Measurements from ENCODE around the gene NHERF1. TPM values are rescaled to one million over a fixed set of nuclear protein-coding genes. Genes with fewer than 3 reads are reported as not detected.

NHERF1 gene
- total RNA-seq, 1 experiment from 2014 or later, result 75.0 TPM

DNA sequence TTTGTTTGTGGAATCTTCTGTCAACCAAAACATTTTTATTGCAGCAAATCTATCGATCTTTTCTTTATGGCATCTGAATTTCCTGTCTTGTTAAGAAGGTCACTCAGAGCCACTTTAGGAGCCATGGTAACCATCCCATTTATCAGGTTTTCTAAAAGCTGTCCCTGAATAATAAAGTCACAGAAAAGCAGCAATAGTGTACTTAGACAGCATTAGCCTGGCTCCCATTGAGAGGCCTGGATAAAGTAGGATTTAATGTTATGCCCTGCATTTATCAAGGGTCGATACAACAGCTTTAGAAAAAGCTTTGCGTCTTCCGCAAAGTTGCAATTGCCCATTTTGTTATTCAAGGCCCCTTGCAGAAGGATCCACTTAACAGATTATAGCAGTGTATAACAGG lies 25.6 kb upstream of the NHERF1 start:
- ATAC-seq, result no peak
- no peak overlapping the region for H3K4me2 ChIP-seq (ENCODE audit: low read length)

DNA sequence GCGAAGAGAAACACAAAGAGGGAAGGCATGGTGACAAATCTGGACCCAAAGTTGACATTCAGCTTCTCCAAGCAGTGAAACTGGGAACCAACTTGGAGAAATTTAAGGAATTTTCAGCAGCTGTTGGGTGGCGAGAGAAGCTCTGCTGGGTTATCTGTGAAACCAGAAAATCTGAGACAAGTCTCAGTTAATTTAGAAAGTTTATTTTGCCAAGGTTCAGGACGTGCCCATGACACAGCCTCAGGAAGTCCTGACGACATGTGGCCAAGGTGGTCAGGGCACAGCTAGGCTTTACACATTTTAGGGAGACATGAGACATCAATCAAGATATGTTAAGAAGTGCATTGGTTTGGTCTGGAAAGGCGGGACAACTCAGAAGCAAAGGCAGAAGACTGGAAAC lies 24.5 kb upstream of the NHERF1 start:
- ChIA-PET CTCF (no interaction called here), POLR2A (ENCODE audit: unreplicated experiment) (no interaction called here)
- no peak for TF ChIP-seq EZH2phosphoT487 (IDR thresholded peaks at IDR 0.05; ENCODE audit: borderline replicate concordance, low read length)
- TF ChIP-seq, protein P1, sequence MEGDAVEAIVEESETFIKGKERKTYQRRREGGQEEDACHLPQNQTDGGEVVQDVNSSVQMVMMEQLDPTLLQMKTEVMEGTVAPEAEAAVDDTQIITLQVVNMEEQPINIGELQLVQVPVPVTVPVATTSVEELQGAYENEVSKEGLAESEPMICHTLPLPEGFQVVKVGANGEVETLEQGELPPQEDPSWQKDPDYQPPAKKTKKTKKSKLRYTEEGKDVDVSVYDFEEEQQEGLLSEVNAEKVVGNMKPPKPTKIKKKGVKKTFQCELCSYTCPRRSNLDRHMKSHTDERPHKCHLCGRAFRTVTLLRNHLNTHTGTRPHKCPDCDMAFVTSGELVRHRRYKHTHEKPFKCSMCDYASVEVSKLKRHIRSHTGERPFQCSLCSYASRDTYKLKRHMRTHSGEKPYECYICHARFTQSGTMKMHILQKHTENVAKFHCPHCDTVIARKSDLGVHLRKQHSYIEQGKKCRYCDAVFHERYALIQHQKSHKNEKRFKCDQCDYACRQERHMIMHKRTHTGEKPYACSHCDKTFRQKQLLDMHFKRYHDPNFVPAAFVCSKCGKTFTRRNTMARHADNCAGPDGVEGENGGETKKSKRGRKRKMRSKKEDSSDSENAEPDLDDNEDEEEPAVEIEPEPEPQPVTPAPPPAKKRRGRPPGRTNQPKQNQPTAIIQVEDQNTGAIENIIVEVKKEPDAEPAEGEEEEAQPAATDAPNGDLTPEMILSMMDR (conservative IDR thresholded peaks at IDR 0.05; ENCODE audit: low read depth, low read length), result no peak
- Histone ChIP-seq H3K36me3 (ENCODE audit: low read depth, low read length) (no peaks in the 10 kb centered on the region), H3F3A (ENCODE audit: low read length, unreplicated experiment) (peaks cover 5% of the 10 kb centered on the region), H3K79me2 (ENCODE audit: low read length) (no peaks in the 10 kb centered on the region), H2AFZ (ENCODE audit: low read length) (no peak overlapping the region), H3K9me2 (replicated peaks; ENCODE audit: low read length) (no peaks in the 10 kb centered on the region), H3K4me1 (ENCODE audit: insufficient read depth, low read length) (no peaks in the 10 kb centered on the region), H4K20me1 (ENCODE audit: low read length) (no peaks in the 10 kb centered on the region), H3K4me2 (ENCODE audit: low read length) (no peak overlapping the region), H3K9ac (ENCODE audit: low read length) (no peak overlapping the region), H3K27ac (ENCODE audit: low read length) (no peak overlapping the region), H3K27me3 (ENCODE audit: low read length) (peaks cover 66% of the 10 kb centered on the region), H3K9me3 (ENCODE audit: low read length) (no peaks in the 10 kb centered on the region), H3K4me3 (ENCODE audit: low read length) (no peak overlapping the region)
- intact Hi-C loops (cut with micrococcal nuclease), result no loop called here
- DNase-seq (no peak), ATAC-seq (no peak)
- no TSS peak for BruUV-seq (replicated peaks)

More for the DNA sequence above, 25.6 kb upstream of the NHERF1 start:
- BruUV-seq (replicated peaks), result no TSS peak
- no peak overlapping the region for H2AFZ ChIP-seq (ENCODE audit: low read length)
- POLR2A ChIA-PET (ENCODE audit: unreplicated experiment), result no interaction called here
- no peaks in the 10 kb centered on the region for H3K79me2 ChIP-seq (ENCODE audit: low read length)
- no peaks in the 10 kb centered on the region for H4K20me1 ChIP-seq (ENCODE audit: low read length)
- no peak overlapping the region for H3K4me3 ChIP-seq (ENCODE audit: low read length)
- H3K27ac ChIP-seq (ENCODE audit: low read length), result no peak overlapping the region
- H3K36me3 ChIP-seq (ENCODE audit: low read depth, low read length), result no peaks in the 10 kb centered on the region
- H3K9me2 ChIP-seq (replicated peaks; ENCODE audit: low read length), result no peaks in the 10 kb centered on the region
- no peaks in the 10 kb centered on the region for H3K9me3 ChIP-seq (ENCODE audit: low read length)
- TF ChIP-seq, protein P1 (conservative IDR thresholded peaks at IDR 0.05; ENCODE audit: low read depth, low read length), result no peak
- TF ChIP-seq EZH2 (IDR thresholded peaks at IDR 0.05; ENCODE audit: low read length, unreplicated experiment), result no peak
- TF ChIP-seq EZH2phosphoT487 (IDR thresholded peaks at IDR 0.05; ENCODE audit: borderline replicate concordance, low read length), result no peak
- no peaks in the 10 kb centered on the region for H3K4me1 ChIP-seq (ENCODE audit: insufficient read depth, low read length)
- DNase-seq, result no peak
- no peaks in the 10 kb centered on the region for H3F3A ChIP-seq (ENCODE audit: low read length, unreplicated experiment)
- intact Hi-C loops (cut with micrococcal nuclease), result no loop called here
- peaks cover 75% of the 10 kb centered on the region for H3K27me3 ChIP-seq (ENCODE audit: low read length)
- CTCF ChIA-PET, result interaction anchor here (1.4 kb wide), 1 partner anchor 65 kb away, joined by 3 read pairs; no protein-coding TSS in a partner anchor
- H3K9ac ChIP-seq (ENCODE audit: low read length), result no peak overlapping the region

DNA sequence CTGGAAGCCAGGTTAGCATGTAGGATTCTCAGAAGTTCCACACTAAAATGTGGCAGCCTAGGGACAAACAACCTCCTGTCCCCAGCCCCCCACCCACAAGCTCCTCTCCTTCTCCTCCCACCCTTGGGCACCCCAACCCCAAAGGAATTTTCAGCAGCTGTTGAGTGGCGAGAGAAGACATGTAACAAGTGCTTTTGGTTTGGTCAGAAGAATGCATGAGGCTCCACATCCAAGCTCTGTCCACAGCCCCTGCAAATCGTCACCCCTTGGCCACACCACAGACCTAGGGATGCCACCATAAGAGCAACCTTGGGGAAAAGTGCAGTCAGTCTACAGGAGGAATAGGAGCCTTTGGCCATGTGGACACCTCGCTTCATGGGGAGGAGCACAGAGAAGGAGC lies 23.3 kb upstream of the NHERF1 start:
- peaks cover 57% of the 10 kb centered on the region for H3K27me3 ChIP-seq (ENCODE audit: low read length)
- DNase-seq, result no peak
- CTCF ChIA-PET, result no interaction called here
- H3K36me3 ChIP-seq (ENCODE audit: low read depth, low read length), result no peaks in the 10 kb centered on the region
- H3K9me2 ChIP-seq (replicated peaks; ENCODE audit: low read length), result no peaks in the 10 kb centered on the region
- H3K4me2 ChIP-seq (ENCODE audit: low read length), result no peak overlapping the region
- no peak overlapping the region for H3K27ac ChIP-seq (ENCODE audit: low read length)
- no peaks in the 10 kb centered on the region for H3K9me3 ChIP-seq (ENCODE audit: low read length)
- H3K79me2 ChIP-seq (ENCODE audit: low read length), result no peaks in the 10 kb centered on the region
- no peak for ATAC-seq
- no peak overlapping the region for H3K9ac ChIP-seq (ENCODE audit: low read length)
- POLR2A ChIA-PET (ENCODE audit: unreplicated experiment), result no interaction called here
- intact Hi-C loops (cut with micrococcal nuclease), result no loop called here
- BruUV-seq (replicated peaks), result no TSS peak
- no peak overlapping the region for H2AFZ ChIP-seq (ENCODE audit: low read length)
- H3K4me1 ChIP-seq (ENCODE audit: insufficient read depth, low read length), result 0 out of 2 replicates have a peak, but pooled peaks cover under 1% of the 10 kb centered on the region
- no peak for TF ChIP-seq EZH2 (IDR thresholded peaks at IDR 0.05; ENCODE audit: low read length, unreplicated experiment)
- TF ChIP-seq, protein P1 (conservative IDR thresholded peaks at IDR 0.05; ENCODE audit: low read depth, low read length), result no peak
- TF ChIP-seq EZH2phosphoT487 (IDR thresholded peaks at IDR 0.05; ENCODE audit: borderline replicate concordance, low read length), result no peak
- H3K4me3 ChIP-seq (ENCODE audit: low read length), result no peak overlapping the region
- H4K20me1 ChIP-seq (ENCODE audit: low read length), result no peaks in the 10 kb centered on the region
- peaks cover 5% of the 10 kb centered on the region for H3F3A ChIP-seq (ENCODE audit: low read length, unreplicated experiment)
